Measurements from ENCODE around the gene SCARF2. TPM values are rescaled to one million over a fixed set of nuclear protein-coding genes. Genes with fewer than 3 reads are reported as not detected.
"Not testable (repeated sequence)": the region's sequence is repeated elsewhere in the genome, so short reads cannot be mapped to it uniquely, and the experiment has no call there.

The SCARF2 gene
- total and polyA plus RNA-seq, 2 donors from 2014 or later = 5.0 to 12.3 TPM

GRCh38 chr22:20393705-20394476, 43.7 kb downstream of the SCARF2 start, which contains the start of gene ZNF74:
ZNF74 (plus strand) TSS chr22:20394151; CDS start chr22:20394629, 478 bp downstream.
- Histone ChIP-seq H3K4me1 (ENCODE audit: control insufficient read depth in 2 of 3, insufficient read depth in 2 of 3, low read depth in 1 of 3, low read length in 3 of 3) (peaks cover 0 to 16% (median 0%) of the 10 kb centered on the region in 3 donors), H3K36me3 (ENCODE audit: control insufficient read depth in 2 of 3, insufficient read depth in 3 of 3, low read length in 3 of 3) (no peaks in the 10 kb centered on the region), H3K9ac (ENCODE audit: low read length in 3 of 3) (peak within 1 kb of the TSS; percentile 41 to 67 (median 60)), H3K27me3 (ENCODE audit: control insufficient read depth, insufficient read depth, low read length) (no peaks in the 10 kb centered on the region), H3K4me3 (ENCODE audit: low read length in 3 of 3) (peak within 1 kb of the TSS; percentile 75 to 92 (median 87)), H3K9me3 (ENCODE audit: control insufficient read depth in 2 of 3, insufficient read depth in 1 of 3, low read length in 3 of 3) (no peaks in the 10 kb centered on the region), H3K27ac (ENCODE audit: low read depth in 2 of 2, low read length in 2 of 2) (peak within 1 kb of the TSS; percentile 65 to 80)
- DNase-seq = peak; percentile 93 to 98 (median 96)
- TF ChIP-seq CTCF (IDR thresholded peaks at IDR 0.05; ENCODE audit: borderline replicate concordance, extremely low read depth, insufficient read depth) = no peak
- intact Hi-C loops (cut with DNase I) = no loop called here
- no peak for FAIRE-seq

GRCh38 chr22:20392983-20393704, 44.5 kb downstream of the SCARF2 start:
- peak overlapping the region in 2 of 3 donors; percentile 75 to 92 for H3K4me3 ChIP-seq (ENCODE audit: low read length in 3 of 3)
- no peaks in the 10 kb centered on the region for H3K9me3 ChIP-seq (ENCODE audit: control insufficient read depth in 2 of 3, insufficient read depth in 1 of 3, low read length in 3 of 3)
- DNase-seq (peak in 2 of 5 donors; percentile 10 to 79), FAIRE-seq (no peak)
- intact Hi-C loops (cut with DNase I) = no loop called here
- H3K9ac ChIP-seq (ENCODE audit: low read length in 3 of 3) = peak overlapping the region in 1 of 3 donors; percentile 60
- no peak for TF ChIP-seq CTCF (IDR thresholded peaks at IDR 0.05; ENCODE audit: borderline replicate concordance, extremely low read depth, insufficient read depth)
- no peak overlapping the region for H3K27ac ChIP-seq (ENCODE audit: low read depth in 2 of 2, low read length in 2 of 2)
- peaks cover 0 to 16% (median 0%) of the 10 kb centered on the region in 3 donors for H3K4me1 ChIP-seq (ENCODE audit: control insufficient read depth in 2 of 3, insufficient read depth in 2 of 3, low read depth in 1 of 3, low read length in 3 of 3)
- H3K36me3 ChIP-seq (ENCODE audit: control insufficient read depth in 2 of 3, insufficient read depth in 3 of 3, low read length in 3 of 3) = no peaks in the 10 kb centered on the region
- no peaks in the 10 kb centered on the region for H3K27me3 ChIP-seq (ENCODE audit: control insufficient read depth, insufficient read depth, low read length)

DNA sequence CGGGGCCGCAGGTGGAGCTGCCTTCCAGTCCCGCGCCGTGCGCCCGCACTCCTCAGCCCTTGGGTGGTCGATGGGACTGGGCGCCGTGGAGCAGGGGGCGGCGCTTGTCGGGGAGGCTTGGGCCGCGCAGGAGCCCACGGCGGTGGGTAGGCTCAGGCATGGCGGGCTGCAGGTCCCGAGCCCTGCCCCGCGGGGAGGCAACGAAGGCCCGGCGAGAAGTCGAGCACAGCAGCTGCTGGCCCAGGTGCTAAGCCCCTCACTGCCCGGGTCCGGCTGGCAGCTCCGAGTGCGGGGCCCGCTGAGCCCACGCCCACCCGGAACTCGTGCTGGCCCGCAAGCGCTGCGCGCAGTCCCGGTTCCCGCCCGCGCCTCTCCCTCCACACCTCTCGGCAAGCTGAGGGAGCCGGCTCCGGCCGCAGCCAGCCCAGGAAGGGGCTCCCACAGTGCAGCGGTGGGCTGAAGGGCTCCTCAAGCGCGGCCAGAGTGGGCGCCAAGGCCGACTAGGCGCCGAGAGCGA, 45.2 kb downstream of the SCARF2 start:
- FAIRE-seq; H3K4me3 ChIP-seq (ENCODE audit: low read length in 3 of 3); H3K27ac ChIP-seq (ENCODE audit: low read depth in 2 of 2, low read length in 2 of 2); intact Hi-C loops (cut with DNase I); H3K9ac ChIP-seq (ENCODE audit: low read length in 3 of 3); H3K36me3 ChIP-seq (ENCODE audit: control insufficient read depth in 2 of 3, insufficient read depth in 3 of 3, low read length in 3 of 3); H3K27me3 ChIP-seq (ENCODE audit: control insufficient read depth, insufficient read depth, low read length); H3K9me3 ChIP-seq (ENCODE audit: control insufficient read depth in 2 of 3, insufficient read depth in 1 of 3, low read length in 3 of 3): not testable (repeated sequence)
- peaks cover 0 to 16% (median 0%) of the 10 kb centered on the region in 3 donors for H3K4me1 ChIP-seq (ENCODE audit: control insufficient read depth in 2 of 3, insufficient read depth in 2 of 3, low read depth in 1 of 3, low read length in 3 of 3)
- peak in 1 of 5 donors; percentile 69 for DNase-seq

DNA sequence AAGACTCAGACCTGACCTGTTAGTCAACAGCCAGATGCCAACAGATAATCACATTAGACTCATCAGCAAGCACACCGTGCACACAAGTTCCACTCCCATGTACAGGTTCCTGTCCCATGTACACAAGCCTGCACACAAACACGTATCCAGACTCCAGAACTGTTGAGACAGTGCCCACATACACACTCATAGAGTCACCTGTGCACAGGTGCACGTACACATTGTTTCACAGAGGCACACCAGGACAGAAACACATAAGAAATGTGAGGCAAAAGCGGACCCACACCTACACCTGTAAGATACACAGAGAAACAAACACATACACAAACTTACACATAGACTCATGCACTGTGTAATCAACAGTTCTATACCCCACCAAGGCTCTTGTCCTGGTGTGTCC, 46.4 kb downstream of the SCARF2 start:
- Histone ChIP-seq H3K27ac (ENCODE audit: low read depth in 2 of 2, low read length in 2 of 2) (no peak overlapping the region), H3K4me1 (ENCODE audit: control insufficient read depth in 2 of 3, insufficient read depth in 2 of 3, low read depth in 1 of 3, low read length in 3 of 3) (peaks cover 0 to 16% (median 0%) of the 10 kb centered on the region in 3 donors), H3K9me3 (ENCODE audit: control insufficient read depth in 2 of 3, insufficient read depth in 1 of 3, low read length in 3 of 3) (no peaks in the 10 kb centered on the region), H3K27me3 (ENCODE audit: control insufficient read depth, insufficient read depth, low read length) (no peaks in the 10 kb centered on the region), H3K4me3 (ENCODE audit: low read length in 3 of 3) (no peak overlapping the region), H3K9ac (ENCODE audit: low read length in 3 of 3) (no peak overlapping the region), H3K36me3 (ENCODE audit: control insufficient read depth in 2 of 3, insufficient read depth in 3 of 3, low read length in 3 of 3) (no peaks in the 10 kb centered on the region)
- no peak for TF ChIP-seq CTCF (IDR thresholded peaks at IDR 0.05; ENCODE audit: borderline replicate concordance, extremely low read depth, insufficient read depth)
- FAIRE-seq (no peak), DNase-seq (no peak)
- intact Hi-C loops (cut with DNase I) = no loop called here

Data from kidney (tissue), 14 donors.